NCI-H510A treated with DMSO at 0.1 percent for 48 hours (cell line): ENCODE measurements around the gene NPTX1.
A peak's percentile ranks its signal among the peaks of the same experiment; 100 is the strongest.

Source experiments
- DNase-seq: peaks from one replicate; lab custom pipeline; 2025; lab: John Stamatoyannopoulos, UW

The NPTX1 gene

GRCh38 chr17:80426671-80427326 is 49.6 kb downstream of the NPTX1 start:
- DNase-seq: peak; percentile 56

DNA sequence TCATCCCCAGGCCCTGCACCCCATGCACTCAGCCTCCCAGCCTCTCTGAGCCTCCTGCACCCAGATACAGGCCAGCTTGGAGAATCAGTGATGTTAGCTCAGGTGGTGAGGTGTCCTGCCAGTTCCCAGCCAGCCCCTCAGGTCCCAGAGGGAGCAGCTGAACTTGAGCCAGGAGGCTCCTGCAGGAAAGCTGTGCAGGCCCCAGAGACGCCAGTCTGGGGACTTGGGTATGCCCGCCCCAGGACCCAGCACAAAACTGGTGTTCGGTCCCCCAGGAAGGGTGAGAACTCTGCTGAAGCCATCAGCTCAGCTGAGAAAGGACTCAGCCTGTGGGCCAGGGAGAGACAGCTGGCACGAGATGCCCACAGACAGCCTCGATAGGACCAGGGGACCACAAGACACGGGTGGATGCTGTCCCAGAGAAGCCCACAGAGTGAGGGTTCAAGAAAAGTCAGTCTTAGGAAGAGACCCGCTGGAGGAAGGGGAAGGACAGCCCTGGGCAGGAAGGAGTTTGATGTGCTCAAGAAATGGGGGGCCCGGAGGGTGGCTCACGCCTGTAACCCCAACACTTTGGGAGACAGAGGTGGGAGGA is 50.5 kb downstream of the NPTX1 start:
- DNase-seq: no peak

DNA sequence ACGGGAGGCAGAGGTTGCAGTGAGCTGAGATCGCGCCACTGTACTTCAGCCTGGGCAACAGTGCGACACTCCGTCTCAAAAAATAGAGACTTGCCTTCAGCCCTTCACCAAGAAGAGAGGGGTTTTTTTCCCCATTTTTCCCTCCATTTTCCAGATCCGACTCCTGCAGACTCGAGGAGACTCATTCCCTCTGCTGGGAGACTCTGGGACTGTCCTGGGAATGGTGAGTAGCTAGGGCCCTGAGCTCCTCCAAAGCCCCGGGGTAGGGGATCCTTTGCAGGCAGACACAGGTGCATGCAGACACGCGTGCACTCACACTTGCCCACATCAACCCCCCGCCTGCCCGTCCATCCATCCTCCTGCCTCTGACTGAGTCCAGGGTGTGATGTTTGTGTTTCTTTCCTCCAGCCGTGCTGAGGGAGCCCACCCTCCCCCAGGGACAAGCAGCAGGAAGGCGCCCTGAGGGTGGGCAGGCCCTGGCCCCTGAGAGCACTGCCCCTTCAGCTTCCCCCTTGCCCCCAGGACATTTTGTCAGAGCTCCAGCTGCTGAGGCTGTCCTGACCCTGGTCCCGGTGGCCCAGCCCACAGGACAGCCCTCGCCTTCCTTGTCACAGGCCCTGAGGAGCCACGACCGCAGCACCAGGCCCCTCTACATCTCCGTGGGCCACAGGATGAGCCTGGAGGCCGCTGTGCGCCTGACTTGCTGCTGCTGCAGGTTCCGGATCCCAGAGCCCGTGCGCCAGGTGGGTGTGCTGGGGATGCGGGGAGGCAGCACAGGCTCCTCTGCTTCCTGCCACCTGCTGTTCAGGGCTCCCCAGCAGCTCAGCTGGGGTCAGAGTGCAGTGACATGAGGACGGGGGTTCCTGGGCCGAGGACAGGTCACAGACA is 51.3 kb downstream of the NPTX1 start:
- no peak for DNase-seq

- no peak for DNase-seq
Measured at GRCh38 chr17:80424261-80424660, 52.1 kb downstream of the NPTX1 start.

- no peak for DNase-seq
Measured at GRCh38 chr17:80423536-80424225, 52.7 kb downstream of the NPTX1 start.

- no peak for DNase-seq
Measured at GRCh38 chr17:80422981-80423380, 53.4 kb downstream of the NPTX1 start.

DNA sequence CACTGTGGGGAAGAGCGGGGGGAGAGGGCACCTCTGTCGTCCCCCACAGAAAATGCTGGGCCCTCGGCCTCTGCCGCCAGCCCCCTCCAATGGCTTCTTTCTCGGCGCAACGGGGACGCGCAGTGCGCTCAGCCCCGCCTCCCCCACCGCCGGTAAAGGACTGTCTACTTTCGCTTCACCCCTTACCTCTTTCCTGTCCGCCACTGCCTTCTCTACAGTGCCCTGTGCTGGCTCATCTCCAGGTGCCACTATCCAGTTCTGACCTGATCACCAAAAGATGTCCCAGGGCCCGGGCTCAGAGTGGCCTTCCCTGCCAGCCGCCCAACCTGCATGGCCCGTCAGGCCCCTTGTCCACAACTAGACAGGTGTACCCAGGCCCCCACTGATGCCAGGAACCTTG is 54.1 kb downstream of the NPTX1 start:
- DNase-seq: no peak

- no peak for DNase-seq
Measured at GRCh38 chr17:80421381-80422090, 54.9 kb downstream of the NPTX1 start.

GRCh38 chr17:80419255-80419654 is 57.2 kb downstream of the NPTX1 start:
- no peak for DNase-seq

DNA sequence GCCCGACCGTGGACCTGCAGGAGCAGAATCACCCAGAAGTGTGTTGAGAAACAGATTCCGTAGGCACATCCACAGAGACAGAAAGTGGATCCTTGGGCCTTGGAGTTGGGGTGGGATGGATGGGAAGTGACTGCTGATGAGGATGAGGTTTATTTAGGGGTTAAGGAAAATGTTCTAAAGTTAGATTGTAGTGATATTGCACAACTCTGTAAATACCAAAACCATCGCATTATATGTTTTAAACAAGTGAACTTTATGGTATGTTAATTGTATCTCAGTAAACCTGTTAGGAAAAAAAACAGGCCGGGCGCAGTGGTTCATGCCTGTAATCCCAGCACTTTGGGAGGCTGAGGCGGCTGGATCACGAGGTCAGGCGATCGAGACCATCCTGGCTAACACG is 57.8 kb downstream of the NPTX1 start:
- DNase-seq: no peak
